Astrocyte (in vitro differentiated cells and primary cell): ENCODE measurements around the gene CAGE1.

Experiments
- EZH2 ChIP-seq: IDR thresholded peaks from 2 replicates; pipeline ENCODE4 v1.6.1; 2012; ENCODE audit warnings: mild to moderate bottlenecking, low read length, inconsistent platforms; ENCODE audit not compliant: insufficient read depth
- TF ChIP-seq, protein P1 (sequence below): IDR thresholded peaks from 2 replicates; pipeline ENCODE4 v1.5.1; 2011; ENCODE audit warnings: low read depth, mild to moderate bottlenecking, inconsistent platforms, low read length, moderate library complexity; ENCODE audit not compliant: insufficient read depth

DNA sequence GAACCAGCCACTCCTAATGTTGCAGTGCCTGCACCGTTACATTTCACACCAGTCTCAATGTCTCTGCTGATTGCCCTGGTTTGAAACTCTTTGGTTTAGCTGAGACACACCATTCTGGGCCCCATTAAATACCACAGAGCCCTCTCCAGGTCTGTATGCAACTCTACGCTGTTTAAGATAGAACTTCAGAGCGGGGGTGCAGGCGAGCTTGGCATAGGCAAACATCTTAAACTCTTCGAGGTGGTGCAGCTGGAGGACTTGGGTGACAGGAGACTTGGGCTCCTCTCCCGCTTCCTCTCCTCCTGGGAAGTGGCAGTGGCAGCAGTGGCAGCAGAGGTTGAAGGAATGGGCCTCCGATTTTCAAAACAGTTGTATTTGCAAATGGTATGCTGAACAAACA, 58.1 kb downstream of the CAGE1 start:
- TF ChIP-seq, protein P1, sequence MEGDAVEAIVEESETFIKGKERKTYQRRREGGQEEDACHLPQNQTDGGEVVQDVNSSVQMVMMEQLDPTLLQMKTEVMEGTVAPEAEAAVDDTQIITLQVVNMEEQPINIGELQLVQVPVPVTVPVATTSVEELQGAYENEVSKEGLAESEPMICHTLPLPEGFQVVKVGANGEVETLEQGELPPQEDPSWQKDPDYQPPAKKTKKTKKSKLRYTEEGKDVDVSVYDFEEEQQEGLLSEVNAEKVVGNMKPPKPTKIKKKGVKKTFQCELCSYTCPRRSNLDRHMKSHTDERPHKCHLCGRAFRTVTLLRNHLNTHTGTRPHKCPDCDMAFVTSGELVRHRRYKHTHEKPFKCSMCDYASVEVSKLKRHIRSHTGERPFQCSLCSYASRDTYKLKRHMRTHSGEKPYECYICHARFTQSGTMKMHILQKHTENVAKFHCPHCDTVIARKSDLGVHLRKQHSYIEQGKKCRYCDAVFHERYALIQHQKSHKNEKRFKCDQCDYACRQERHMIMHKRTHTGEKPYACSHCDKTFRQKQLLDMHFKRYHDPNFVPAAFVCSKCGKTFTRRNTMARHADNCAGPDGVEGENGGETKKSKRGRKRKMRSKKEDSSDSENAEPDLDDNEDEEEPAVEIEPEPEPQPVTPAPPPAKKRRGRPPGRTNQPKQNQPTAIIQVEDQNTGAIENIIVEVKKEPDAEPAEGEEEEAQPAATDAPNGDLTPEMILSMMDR, result no peak
- TF ChIP-seq EZH2, result no peak
